Vagina (tissue), 2 donors: Measurements from ENCODE around the gene LMBR1.

ENCODE experiments used
- CTCF ChIP-seq, 3 experiments: fragments of 450-650 bp in 2 of 3; fragments of 200-600 bp in 1 of 3; sonication (generic) in 1 of 3; IDR thresholded peaks; one replicate each; pipeline ENCODE4 v1.5.1; 2017 to 2019; ENCODE audit warnings: antibody characterized with exemption in 3 of 3, mild to moderate bottlenecking in 2 of 3, moderate library complexity in 2 of 3
- POLR2A ChIP-seq, 2 donors: fragments of 450-650 bp; IDR thresholded peaks; one replicate each; pipeline ENCODE4 v1.6.1; 2017; ENCODE audit warnings: antibody characterized with exemption in 2 of 2, mild to moderate bottlenecking in 2 of 2, moderate library complexity in 2 of 2

DNA sequence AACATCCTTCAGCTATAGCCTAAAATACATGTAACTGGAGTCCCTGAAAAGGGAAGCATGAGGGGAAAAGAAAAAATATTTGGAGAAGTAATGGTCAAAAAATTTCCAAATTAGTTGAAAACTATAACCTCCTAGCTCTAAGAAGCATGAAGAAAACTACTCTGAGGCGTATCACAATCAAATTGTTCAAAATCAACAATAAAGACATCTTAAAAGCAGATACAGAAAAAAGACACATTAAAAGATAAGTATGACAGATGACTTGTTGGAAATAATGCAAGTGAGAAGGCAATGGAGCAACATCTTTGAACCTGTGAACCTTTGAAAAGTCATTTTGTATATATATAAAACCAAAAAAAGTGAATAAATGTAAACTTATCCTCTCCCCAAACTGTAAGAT, 159.3 kb downstream of the LMBR1 start:
- TF ChIP-seq CTCF (IDR thresholded peaks at IDR 0.05) (no peak), POLR2A (IDR thresholded peaks at IDR 0.05) (no peak)
